IPS-20b (cell line): ENCODE results near the gene NOM1.

Source experiments
- H3K27ac ChIP-seq: one replicate; pipeline ENCODE4 v1.5.1; 2013; ENCODE audit warnings: low read length
- H3K27me3 ChIP-seq: 2 replicates; pipeline ENCODE4 v1.6.1; 2013; ENCODE audit warnings: mild to moderate bottlenecking, low read length, inconsistent platforms; ENCODE audit not compliant: insufficient read depth
- H3K36me3 ChIP-seq: 2 replicates; pipeline ENCODE4 v1.6.1; 2013; ENCODE audit warnings: low read depth, mild to moderate bottlenecking, inconsistent platforms, low read length, moderate library complexity; ENCODE audit not compliant: insufficient read depth
- H3K4me1 ChIP-seq: 2 replicates; pipeline ENCODE4 v1.6.1; 2013; ENCODE audit warnings: mild to moderate bottlenecking, control low read depth, inconsistent platforms, low read length, moderate library complexity; ENCODE audit not compliant: insufficient read depth
- H3K4me3 ChIP-seq: 2 replicates; pipeline ENCODE4 v1.5.1; 2013; ENCODE audit warnings: mild to moderate bottlenecking, low read length, inconsistent platforms
- H3K9ac ChIP-seq: 2 replicates; pipeline ENCODE4 v1.6.1; 2013; ENCODE audit warnings: low read depth, mild to moderate bottlenecking, inconsistent platforms, low read length, moderate library complexity
- H3K9me3 ChIP-seq: 2 replicates; pipeline ENCODE4 v1.6.1; 2013; ENCODE audit warnings: mild to moderate bottlenecking, low read depth, low read length, inconsistent platforms; ENCODE audit not compliant: insufficient read depth

NOM1 gene

DNA sequence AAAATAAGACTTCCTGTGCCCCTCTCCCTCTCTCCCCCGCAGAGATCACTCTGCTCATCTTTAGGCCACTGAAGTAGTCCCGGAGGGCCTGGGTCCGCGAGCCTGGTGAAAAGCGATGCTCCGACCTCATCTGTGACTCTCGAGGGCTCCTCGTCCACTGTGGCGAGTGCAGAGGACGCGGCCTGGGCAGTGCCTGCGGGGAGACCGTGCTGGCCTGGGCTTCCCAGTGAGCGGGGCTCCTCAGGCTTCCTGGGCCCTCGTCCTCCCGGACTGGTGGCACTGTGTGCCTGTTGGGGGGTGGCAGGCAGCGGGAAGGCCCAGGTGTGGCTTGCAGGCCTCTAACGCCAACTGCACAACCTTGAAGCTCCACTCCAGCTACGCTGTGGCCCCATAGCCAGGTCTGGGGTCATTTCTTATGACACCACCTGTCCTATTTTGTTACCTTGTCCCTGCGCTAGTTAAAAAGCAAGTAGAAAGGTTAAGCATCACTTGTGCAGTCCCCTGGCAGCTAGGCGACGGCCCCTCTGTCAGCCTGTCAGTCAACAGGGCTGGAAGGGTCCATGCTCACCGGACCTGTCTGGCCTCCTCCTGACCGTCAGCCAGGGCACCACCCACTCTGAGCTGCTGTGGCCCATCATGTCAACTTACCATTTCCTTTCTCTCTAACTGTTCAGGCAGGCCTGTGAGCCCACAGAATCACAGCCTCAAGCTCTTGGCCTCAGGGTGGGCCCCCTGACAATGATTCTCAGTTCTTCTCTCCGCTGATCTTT, 40.4 kb downstream of the NOM1 start:
- Histone ChIP-seq H3K4me1 (no peaks in the 10 kb centered on the region), H3K27ac (no peak overlapping the region), H3K27me3 (peaks cover 16% of the 10 kb centered on the region), H3K36me3 (no peaks in the 10 kb centered on the region), H3K9ac (no peak overlapping the region), H3K9me3 (no peaks in the 10 kb centered on the region), H3K4me3 (no peak overlapping the region)

GRCh38 chr7:156993021-156993924, 43.8 kb downstream of the NOM1 start:
- Histone ChIP-seq H3K9me3 (no peaks in the 10 kb centered on the region), H3K36me3 (no peaks in the 10 kb centered on the region), H3K9ac (no peak overlapping the region), H3K4me3 (no peak overlapping the region), H3K4me1 (no peaks in the 10 kb centered on the region), H3K27ac (no peak overlapping the region), H3K27me3 (peaks cover 48% of the 10 kb centered on the region)

DNA sequence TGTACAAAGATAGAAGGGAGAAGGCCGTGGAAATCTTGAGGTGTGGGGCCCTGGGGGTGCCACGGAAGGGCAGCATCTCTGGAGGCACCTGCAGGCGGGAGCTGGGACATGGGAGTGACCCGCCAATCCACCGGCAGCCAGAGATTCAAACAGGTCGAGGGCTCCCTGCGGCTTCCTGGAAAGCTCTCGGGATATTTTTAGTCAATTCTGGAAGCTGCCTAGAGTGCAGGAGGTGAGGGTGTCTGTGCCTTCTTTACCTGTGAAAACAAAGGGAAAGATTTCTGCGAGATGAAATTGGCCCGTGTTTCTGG, 44.4 kb downstream of the NOM1 start:
- Histone ChIP-seq H3K27ac (no peak overlapping the region), H3K9ac (no peak overlapping the region), H3K27me3 (peaks cover 54% of the 10 kb centered on the region), H3K4me3 (no peak overlapping the region), H3K36me3 (no peaks in the 10 kb centered on the region), H3K4me1 (no peaks in the 10 kb centered on the region), H3K9me3 (no peaks in the 10 kb centered on the region)

GRCh38 chr7:156994417-156994816, 44.9 kb downstream of the NOM1 start:
- no peak overlapping the region for H3K9ac ChIP-seq
- peaks cover 59% of the 10 kb centered on the region for H3K27me3 ChIP-seq

DNA sequence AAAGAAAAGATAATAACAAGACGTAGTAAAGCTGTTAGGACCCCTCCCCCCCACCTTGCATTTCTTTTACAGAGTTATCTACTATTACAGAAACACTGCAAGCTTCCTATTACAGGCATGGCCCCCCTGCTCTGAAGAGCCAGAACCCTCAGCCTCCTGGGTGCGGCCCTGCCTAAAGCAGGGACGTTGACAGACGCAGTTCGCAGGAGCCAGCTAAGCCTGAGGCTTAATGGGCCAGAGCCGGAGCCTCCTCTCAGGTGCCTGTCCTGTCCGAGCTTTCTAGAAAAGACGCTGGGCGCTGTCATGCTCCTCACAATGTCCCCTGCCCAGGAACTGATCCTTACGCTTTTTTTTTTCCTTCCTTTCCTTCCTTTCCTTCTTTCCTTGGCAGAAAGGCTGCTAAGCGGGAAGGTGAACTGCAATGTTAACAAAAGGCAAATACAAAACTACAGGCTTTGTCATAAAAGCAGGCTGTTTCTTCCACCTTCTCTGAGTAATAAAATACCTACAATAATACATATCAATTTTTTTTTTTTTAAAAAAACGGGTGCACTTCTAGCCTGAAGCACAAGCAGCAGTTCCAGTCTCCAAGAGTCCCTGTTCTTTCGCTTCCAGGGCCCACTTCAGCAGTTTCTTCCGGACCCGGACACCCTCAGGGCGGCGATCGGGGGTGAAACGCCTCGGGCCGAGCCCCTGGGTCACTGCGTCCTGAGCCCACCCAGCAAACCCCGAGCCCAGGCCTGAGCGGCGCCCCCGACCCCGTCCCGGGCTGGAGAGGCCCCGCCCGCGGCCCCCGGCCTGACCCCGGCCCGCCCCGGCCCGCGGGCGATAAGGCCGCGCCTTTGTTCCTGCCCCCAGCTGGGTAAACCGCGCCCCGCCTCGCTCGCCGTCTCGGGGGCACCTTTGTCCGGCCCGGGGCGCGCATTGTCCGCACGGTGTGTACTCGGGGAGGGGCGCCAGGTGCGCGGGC, 49.8 kb downstream of the NOM1 start:
- Histone ChIP-seq H3K27ac (no peak overlapping the region), H3K4me1 (peaks cover 4% of the 10 kb centered on the region; the same call in 1 of the 2 replicates), H3K27me3 (peaks cover 94% of the 10 kb centered on the region), H3K9ac (no peak overlapping the region), H3K4me3 (no peak overlapping the region; the same call in 1 of the 2 replicates), H3K36me3 (no peaks in the 10 kb centered on the region), H3K9me3 (no peaks in the 10 kb centered on the region)

More at GRCh38 chr7:156994417-156994816, 44.9 kb downstream of the NOM1 start:
- no peaks in the 10 kb centered on the region for H3K4me1 ChIP-seq
- H3K4me3 ChIP-seq: no peak overlapping the region
- H3K36me3 ChIP-seq: no peaks in the 10 kb centered on the region
- no peaks in the 10 kb centered on the region for H3K9me3 ChIP-seq
- no peak overlapping the region for H3K27ac ChIP-seq

DNA sequence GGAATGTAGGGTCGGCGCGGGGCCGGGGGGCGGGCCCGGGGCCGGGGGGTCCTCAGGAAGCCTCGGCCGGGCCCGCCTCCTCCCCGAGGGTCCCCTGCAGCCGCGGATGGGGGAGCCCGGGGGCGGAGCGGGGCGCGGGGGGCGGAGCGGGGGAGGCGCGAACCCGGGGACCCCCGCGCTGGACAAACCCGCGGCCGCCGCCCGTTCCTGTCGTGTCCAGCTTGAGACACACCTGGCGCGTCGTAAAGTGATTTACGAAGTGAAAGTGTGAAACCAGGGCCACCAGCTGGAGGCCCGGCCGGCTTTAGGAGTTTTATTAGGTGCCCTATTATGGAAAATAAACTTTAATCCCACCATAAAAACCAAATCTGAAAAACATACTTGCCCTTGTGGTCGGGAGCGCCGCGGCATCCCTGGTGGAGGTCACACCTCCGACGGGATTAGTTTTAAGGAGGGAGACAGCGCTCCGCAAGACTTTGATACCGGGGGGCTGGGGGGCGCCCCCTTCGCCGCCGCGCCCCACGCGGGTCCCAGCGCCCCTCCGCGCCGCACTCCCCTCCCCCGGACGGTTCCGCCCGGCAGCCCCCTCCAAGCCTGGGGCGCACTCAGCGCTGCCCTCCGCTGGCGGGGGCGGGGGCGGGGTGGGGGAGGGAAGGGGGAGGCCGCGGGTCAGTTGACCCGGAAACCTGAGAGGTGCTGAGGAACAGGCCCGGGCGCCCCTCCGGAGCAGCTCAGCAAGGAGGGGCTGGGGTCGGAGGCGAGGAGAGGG, 50.6 kb downstream of the NOM1 start:
- H3K9ac ChIP-seq: no peak overlapping the region
- H3K36me3 ChIP-seq: no peaks in the 10 kb centered on the region
- H3K4me3 ChIP-seq: peak overlapping the region; percentile 35; the same call in 1 of the 2 replicates
- peaks cover 100% of the 10 kb centered on the region for H3K27me3 ChIP-seq
- H3K27ac ChIP-seq: no peak overlapping the region
- no peaks in the 10 kb centered on the region for H3K9me3 ChIP-seq
- H3K4me1 ChIP-seq: peaks cover 6% of the 10 kb centered on the region; the same call in 1 of the 2 replicates

DNA sequence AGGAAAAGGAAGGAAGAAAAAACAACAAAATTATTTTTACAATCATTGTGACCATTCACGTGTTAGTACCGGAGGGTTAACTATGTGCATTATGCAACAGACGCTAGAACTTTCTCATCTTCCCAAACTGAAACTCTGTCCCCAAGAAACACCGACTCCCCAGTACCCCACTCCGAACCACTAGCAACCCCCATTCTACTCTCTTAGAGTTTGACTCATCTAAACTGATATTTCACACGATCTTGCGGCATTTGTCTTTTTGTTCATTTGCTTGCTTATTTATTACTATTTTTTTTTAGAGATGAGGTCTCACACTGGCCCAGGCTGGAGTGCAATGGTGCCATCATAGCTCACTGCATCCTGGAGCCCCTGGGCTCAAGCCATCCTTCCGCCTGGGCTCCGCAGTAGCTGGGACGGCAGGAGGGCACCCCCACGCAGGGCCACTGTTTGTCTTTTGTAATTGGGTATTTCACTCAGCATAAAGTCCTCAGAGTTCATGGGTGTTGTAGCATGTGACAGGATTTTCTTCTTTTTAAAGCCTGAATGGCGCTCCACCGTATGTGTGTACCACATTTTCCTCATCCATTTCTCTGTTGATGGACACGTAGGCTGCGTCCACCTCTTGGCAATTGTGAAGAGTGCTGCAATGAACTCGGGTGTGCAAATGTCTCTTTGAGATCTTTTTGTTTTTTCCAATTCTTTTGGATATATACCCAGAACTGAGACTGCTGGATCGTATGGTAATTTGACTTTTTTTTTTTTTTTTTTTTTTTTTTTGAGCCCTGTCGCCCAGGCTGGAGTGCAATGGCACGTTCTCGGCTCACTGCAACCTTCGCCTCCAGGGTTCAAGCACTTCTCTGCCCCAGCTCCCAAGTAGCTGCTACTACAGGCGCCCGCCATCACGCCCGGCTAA, 51.5 kb downstream of the NOM1 start:
- H3K9me3 ChIP-seq: no peaks in the 10 kb centered on the region
- no peak overlapping the region for H3K27ac ChIP-seq
- peaks cover 100% of the 10 kb centered on the region for H3K27me3 ChIP-seq
- no peaks in the 10 kb centered on the region for H3K36me3 ChIP-seq
- H3K4me1 ChIP-seq: peaks cover 6% of the 10 kb centered on the region; the same call in 1 of the 2 replicates
- H3K4me3 ChIP-seq: peak overlapping the region; percentile 38
- no peak overlapping the region for H3K9ac ChIP-seq

DNA sequence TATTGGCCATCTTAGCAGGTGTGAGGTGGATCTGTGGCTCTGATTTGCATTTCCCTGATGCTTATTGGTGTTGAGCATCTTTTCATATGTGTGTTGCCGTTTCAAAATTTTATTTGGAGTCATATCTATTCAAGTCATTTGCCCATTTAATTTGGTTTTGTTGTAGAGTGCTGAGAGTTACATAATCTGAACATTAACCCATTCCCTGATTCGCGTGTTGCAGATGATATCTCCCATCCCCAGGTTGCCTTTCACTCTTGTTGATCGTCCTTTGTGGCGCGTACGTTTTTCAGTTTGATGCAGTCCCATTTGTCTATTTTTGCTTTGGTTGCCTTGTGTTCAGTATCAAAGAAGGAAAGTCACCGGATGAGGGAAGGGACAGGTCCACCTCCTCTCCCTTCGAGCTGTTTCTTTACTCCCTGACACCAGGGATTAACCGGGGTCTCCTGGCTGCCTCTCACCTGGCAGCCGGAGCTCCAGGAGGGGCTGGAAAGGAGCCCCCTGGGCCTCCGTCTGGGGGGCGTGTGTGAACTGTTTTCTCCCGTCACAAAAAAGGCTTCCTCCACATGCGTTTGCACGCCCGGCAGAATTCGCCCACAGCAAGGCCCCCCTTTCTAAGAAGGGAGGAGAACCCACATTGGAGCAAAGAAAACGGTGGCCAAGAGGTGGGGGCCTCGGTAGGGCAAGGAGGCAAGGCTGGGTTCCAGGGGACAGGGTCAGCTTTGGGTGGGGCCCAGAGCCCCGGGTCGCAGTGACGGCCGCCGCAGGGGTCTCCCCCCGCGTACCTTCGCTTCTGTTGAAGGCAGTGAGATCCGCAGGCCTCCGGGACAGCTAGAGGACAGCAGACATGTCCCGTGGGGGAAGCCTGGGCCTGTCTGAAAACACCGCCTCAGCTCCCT, 52.7 kb downstream of the NOM1 start:
- H3K4me3 ChIP-seq: no peak overlapping the region
- peaks cover 100% of the 10 kb centered on the region for H3K27me3 ChIP-seq

GRCh38 chr7:157002819-157003421, 53.4 kb downstream of the NOM1 start:
- Histone ChIP-seq H3K4me3 (no peak overlapping the region), H3K27me3 (peaks cover 100% of the 10 kb centered on the region), H3K27ac (no peak overlapping the region), H3K36me3 (no peaks in the 10 kb centered on the region), H3K9me3 (peaks cover 4% of the 10 kb centered on the region; the same call in 1 of the 2 replicates), H3K9ac (no peak overlapping the region), H3K4me1 (peaks cover 6% of the 10 kb centered on the region)

More for the DNA sequence above, 52.7 kb downstream of the NOM1 start:
- H3K9ac ChIP-seq: no peak overlapping the region
- no peaks in the 10 kb centered on the region for H3K36me3 ChIP-seq
- H3K9me3 ChIP-seq: no peaks in the 10 kb centered on the region
- no peak overlapping the region for H3K27ac ChIP-seq
- H3K4me1 ChIP-seq: peaks cover 6% of the 10 kb centered on the region
